GM12865 (cell line): ENCODE data around the gene NXPH1.

Source experiments
- DNase-seq: peaks from one replicate; pipeline ENCODE4 v3.0.0; 2010; ENCODE audit warnings: low read depth
- H3K4me3 ChIP-seq: 2 replicates; pipeline ENCODE4 v1.5.1; 2011; ENCODE audit warnings: mild to moderate bottlenecking, low read depth, low read length, control low read depth
- TF ChIP-seq, protein P1 (sequence below): IDR thresholded peaks from 2 replicates; pipeline ENCODE4 v1.5.1; 2011; ENCODE audit warnings: low read length, control low read depth, low read depth, inconsistent platforms; ENCODE audit not compliant: insufficient read depth; ENCODE audit errors: missing control alignments

The NXPH1 gene

DNA sequence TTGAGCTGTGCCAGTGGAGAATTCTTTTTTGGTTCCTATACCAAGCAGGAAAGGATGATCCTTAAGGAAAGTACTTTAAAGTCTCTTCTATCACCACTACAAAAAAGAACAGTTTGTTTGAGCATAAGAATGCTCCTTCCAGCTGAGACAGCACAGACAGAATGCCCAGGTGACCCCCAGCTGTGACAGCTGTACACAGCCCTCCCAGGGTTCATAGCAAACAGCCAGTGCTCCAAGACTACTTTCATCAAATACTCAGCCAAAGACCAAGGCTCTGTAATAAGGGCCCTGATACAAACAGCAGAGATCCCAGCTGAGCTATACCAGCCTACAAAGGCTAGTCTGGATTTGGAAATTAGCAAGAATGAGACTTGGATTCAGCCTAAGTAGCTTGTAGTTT is 65.7 kb downstream of the NXPH1 start:
- DNase-seq: no peak
- H3K4me3 ChIP-seq: no peak overlapping the region
- TF ChIP-seq, protein P1, sequence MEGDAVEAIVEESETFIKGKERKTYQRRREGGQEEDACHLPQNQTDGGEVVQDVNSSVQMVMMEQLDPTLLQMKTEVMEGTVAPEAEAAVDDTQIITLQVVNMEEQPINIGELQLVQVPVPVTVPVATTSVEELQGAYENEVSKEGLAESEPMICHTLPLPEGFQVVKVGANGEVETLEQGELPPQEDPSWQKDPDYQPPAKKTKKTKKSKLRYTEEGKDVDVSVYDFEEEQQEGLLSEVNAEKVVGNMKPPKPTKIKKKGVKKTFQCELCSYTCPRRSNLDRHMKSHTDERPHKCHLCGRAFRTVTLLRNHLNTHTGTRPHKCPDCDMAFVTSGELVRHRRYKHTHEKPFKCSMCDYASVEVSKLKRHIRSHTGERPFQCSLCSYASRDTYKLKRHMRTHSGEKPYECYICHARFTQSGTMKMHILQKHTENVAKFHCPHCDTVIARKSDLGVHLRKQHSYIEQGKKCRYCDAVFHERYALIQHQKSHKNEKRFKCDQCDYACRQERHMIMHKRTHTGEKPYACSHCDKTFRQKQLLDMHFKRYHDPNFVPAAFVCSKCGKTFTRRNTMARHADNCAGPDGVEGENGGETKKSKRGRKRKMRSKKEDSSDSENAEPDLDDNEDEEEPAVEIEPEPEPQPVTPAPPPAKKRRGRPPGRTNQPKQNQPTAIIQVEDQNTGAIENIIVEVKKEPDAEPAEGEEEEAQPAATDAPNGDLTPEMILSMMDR: no peak

DNA sequence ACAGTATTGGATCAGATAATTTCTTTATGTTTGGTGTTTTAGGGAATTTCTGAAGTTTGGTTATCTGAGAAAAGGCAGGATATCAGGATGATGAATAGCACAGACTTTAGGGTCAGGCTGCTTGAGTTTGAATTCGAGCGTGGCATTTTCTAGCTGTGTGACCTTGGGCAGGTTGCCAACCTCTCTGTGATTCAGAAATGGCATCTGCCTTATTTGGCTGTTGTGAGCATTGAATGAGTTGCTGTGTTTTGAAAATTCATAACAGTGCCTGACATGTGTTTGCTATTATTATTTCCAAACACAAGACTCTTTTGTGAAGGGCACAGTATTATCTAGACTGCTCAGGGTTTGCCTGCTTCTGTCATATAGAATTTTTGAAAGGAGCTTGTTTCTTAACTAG is 66.9 kb downstream of the NXPH1 start:
- no peak overlapping the region for H3K4me3 ChIP-seq
- TF ChIP-seq, protein P1: no peak
- DNase-seq: no peak

DNA sequence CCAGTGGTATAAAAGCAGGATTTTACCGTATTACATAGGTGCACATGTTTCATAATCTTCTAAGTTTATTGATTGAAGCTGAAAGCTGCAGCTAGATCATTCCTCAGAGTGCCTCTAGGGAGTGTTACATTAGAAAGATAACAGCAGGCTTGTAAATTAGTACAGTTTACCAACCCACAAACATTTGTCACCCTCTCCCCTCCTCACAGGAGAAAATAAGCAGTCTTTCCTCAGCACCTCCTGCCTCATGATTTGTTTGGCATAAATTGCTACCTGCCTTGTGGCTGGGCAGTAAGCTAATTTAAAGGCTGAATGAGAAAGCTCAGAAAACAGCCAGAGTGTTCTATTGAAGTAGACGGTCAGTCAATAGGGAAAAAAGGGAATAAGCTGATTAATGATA is 74.2 kb downstream of the NXPH1 start:
- H3K4me3 ChIP-seq: no peak overlapping the region
- TF ChIP-seq, protein P1: no peak
- no peak for DNase-seq

DNA sequence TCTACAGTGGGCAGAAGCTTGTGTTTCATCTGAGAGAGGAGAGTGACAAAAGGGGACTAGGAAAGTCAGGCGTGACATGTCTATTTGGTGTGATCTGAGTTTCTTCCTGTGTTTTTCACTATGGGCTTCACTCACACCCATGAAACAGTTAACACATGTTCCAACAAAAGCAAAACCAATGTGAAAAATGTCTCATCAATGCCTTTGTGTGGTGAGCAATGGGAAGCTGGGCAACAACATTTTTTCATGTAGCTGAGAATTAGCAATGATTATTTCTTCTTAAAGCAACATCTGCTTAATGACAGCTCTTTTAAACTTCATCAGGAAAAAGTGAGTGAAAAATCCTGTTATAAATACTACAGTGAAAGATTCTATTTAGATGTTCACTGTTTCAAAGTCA is 76.2 kb downstream of the NXPH1 start:
- TF ChIP-seq, protein P1: no peak
- no peak for DNase-seq
- H3K4me3 ChIP-seq: no peak overlapping the region

DNA sequence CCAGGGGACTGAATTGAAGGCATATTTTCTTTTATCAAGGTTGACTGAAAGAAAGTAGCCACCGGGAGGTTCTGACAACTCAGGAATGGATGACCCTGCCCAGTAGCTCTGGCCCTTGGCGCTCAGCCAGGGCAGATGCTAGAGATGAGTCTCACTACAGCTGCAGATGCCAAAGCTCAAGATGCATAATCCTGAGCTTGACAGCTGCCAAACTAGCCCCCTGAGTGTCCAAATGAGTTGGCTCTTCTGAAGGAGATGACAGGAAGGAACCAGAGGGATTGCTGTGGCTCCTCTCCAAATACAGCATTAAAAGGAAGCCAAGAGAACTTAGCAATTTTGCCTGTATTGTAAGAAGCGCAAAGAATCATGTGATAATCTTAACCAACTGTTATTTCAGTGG is 78.4 kb downstream of the NXPH1 start:
- DNase-seq: no peak
- no peak overlapping the region for H3K4me3 ChIP-seq
- TF ChIP-seq, protein P1: no peak

DNA sequence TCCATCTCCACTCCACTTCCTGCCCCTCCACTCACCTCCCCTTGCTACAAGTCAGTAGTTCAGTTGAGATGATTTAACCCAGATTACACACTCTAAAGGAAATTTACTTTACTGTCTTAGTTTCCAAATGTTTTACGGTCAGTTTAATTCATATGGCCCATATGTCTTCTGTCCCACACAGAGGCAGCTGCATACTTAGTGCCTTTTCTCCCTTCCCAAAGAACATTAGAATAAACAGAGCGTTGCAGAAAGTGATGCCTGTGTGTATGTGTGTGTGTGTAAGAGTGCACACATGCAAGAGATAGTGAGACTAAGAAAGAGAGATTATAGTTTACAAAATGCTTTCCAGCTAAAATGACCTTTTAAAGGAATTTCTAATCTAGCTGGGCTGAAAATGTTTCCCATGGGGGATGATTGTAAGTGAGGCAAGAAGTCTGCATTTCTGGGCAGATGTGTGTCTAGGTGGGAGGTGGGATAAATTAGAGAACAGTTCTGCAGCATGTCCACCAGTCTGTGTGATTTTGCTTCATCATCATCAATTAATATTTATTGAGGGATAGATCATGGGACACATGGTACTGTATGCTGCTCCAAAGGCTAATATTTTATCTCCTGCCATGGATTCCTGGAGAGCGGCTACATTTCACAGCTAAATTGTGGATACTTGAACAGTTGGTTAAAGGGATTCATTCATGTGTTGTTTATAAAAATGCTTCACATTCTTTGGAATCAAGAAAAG is 81.5 kb downstream of the NXPH1 start:
- TF ChIP-seq, protein P1: no peak
- no peak for DNase-seq
- no peak overlapping the region for H3K4me3 ChIP-seq

DNA sequence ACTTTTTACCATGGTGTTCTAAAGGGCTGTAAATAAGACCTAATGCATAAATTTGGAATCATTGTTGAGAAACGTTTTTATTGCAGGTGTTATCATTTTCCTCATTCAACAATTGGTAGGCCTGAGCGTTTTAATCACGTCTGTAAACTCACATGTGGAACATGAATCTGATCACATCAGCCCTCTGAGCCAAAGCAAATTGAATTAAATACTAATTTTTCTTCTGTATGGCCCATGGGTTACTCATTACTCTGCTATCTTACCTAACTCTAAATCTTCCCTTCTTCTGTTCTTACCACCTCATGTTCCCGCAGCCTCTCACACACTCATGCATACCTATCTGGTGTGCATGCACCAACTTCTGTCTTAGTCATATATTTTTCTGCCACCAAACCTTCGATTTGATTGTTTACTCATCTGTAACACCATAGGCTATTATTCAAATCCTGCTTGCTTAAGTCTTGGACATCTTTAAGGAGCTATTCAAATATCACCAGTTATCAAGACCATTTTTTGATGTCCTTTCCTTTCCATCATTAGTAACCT is 82.3 kb downstream of the NXPH1 start:
- no peak for DNase-seq
- TF ChIP-seq, protein P1: no peak
- H3K4me3 ChIP-seq: no peak overlapping the region
